ENCODE results near the gene LOXL3. TPM values are rescaled to one million over a fixed set of nuclear protein-coding genes. Genes with fewer than 3 reads are reported as not detected.

Gene LOXL3
- polyA plus RNA-seq, 1 of the 3 experiments (the other 2 are of a cell fraction): 47.9 TPM

DNA sequence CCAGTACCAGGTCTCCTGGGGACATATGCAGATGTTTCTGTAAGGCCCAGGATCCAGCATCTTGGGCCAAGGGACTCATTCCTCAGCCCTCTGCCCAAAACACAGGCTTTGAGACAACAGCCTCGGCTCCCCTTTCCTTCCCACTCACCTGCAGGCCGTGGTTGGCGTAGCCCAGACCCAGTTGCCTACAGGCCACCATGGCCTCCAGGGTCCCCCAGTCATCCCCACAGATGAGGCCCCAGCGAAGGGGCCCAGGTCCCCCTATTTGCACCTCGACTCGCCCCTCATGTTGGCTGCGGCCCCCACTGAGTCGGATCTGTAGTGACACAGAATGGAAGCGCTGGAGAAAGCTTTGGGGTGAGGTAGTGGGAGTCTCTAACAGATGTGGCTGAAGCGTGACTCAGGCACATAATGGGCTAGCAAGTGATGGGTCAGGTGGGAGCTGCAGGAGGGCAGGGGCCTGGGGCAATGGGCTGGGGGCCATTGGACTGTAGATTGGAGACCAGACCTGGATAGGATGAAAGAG, 18.2 kb downstream of the LOXL3 start:
- ChIA-PET POLR2A (interaction anchor here (0.7 kb wide), 1 partner anchor 9 kb away, joined by 3 read pairs; no protein-coding TSS in a partner anchor), CTCF (interaction anchor here (2.1 to 7.8 kb wide), 3 partner anchors 29 to 53 kb away, joined by 7 to 102 read pairs (median 71); partner anchors contain the start of genes CCDC142, PCGF1 and TTC31)
- WGBS (ENCODE audit: low lambda C conversion rate): 88% methylated on average over 8 of the region's 10 CpGs
- peaks cover 10 to 25% of the 10 kb centered on the region in 2 experiments for H3K36me3 ChIP-seq (replicated peaks in 1 of 2; ENCODE audit: control insufficient read depth in 1 of 2, insufficient read depth in 2 of 2, low read length in 1 of 2)
- H4K20me1 ChIP-seq (ENCODE audit: insufficient read depth): no peaks in the 10 kb centered on the region
- DNase-seq: no peak
- H3K4me1 ChIP-seq (ENCODE audit: control insufficient read depth in 1 of 2, insufficient read depth in 2 of 2, low read depth in 1 of 2, low read length in 1 of 2): peaks cover 8 to 12% of the 10 kb centered on the region in 2 experiments; a peak in 3 of 4 replicates
- H3K4me2 ChIP-seq: no peak overlapping the region
- TF ChIP-seq EP300 (IDR thresholded peaks at IDR 0.05; ENCODE audit: borderline replicate concordance in 1 of 2, low read depth in 1 of 2, low read length in 1 of 2): no peak
- TF ChIP-seq, protein P1, sequence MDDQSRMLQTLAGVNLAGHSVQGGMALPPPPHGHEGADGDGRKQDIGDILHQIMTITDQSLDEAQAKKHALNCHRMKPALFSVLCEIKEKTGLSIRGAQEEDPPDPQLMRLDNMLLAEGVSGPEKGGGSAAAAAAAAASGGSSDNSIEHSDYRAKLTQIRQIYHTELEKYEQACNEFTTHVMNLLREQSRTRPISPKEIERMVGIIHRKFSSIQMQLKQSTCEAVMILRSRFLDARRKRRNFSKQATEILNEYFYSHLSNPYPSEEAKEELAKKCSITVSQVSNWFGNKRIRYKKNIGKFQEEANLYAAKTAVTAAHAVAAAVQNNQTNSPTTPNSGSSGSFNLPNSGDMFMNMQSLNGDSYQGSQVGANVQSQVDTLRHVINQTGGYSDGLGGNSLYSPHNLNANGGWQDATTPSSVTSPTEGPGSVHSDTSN (IDR thresholded peaks at IDR 0.05): no peak
- TF ChIP-seq, protein P2, sequence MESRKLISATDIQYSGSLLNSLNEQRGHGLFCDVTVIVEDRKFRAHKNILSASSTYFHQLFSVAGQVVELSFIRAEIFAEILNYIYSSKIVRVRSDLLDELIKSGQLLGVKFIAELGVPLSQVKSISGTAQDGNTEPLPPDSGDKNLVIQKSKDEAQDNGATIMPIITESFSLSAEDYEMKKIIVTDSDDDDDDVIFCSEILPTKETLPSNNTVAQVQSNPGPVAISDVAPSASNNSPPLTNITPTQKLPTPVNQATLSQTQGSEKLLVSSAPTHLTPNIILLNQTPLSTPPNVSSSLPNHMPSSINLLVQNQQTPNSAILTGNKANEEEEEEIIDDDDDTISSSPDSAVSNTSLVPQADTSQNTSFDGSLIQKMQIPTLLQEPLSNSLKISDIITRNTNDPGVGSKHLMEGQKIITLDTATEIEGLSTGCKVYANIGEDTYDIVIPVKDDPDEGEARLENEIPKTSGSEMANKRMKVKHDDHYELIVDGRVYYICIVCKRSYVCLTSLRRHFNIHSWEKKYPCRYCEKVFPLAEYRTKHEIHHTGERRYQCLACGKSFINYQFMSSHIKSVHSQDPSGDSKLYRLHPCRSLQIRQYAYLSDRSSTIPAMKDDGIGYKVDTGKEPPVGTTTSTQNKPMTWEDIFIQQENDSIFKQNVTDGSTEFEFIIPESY (IDR thresholded peaks at IDR 0.05; ENCODE audit: borderline replicate concordance, low read depth): no peak
- no peak for TF ChIP-seq TAF1 (IDR thresholded peaks at IDR 0.05; ENCODE audit: borderline replicate concordance, low read depth, low read length)
- TF ChIP-seq ELF1 (IDR thresholded peaks at IDR 0.05): no peak
- TF ChIP-seq TCF12 (IDR thresholded peaks at IDR 0.05): no peak
- TF ChIP-seq FOXM1 (IDR thresholded peaks at IDR 0.05; ENCODE audit: low read depth): no peak
- TF ChIP-seq EZH2phosphoT487 (IDR thresholded peaks at IDR 0.05; ENCODE audit: borderline replicate concordance, low read depth): no peak
- TF ChIP-seq MEF2A (IDR thresholded peaks at IDR 0.05; ENCODE audit: borderline replicate concordance, low read depth): no peak
- no peak for TF ChIP-seq RAD21 (IDR thresholded peaks at IDR 0.05; ENCODE audit: low read length)
- no peak for TF ChIP-seq FOXJ3 (CRISPR knock-in tag; IDR thresholded peaks at IDR 0.05)
- TF ChIP-seq, protein P3, sequence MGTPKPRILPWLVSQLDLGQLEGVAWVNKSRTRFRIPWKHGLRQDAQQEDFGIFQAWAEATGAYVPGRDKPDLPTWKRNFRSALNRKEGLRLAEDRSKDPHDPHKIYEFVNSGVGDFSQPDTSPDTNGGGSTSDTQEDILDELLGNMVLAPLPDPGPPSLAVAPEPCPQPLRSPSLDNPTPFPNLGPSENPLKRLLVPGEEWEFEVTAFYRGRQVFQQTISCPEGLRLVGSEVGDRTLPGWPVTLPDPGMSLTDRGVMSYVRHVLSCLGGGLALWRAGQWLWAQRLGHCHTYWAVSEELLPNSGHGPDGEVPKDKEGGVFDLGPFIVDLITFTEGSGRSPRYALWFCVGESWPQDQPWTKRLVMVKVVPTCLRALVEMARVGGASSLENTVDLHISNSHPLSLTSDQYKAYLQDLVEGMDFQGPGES (IDR thresholded peaks at IDR 0.05; ENCODE audit: low read depth, low read length): no peak
- peaks cover 14% of the 10 kb centered on the region for H3K79me2 ChIP-seq (ENCODE audit: insufficient read depth)
- H3K27me3 ChIP-seq (ENCODE audit: insufficient read depth): no peaks in the 10 kb centered on the region
- H3K27ac ChIP-seq (ENCODE audit: low read depth in 2 of 2, low read length in 1 of 2): no peak overlapping the region
- H2AFZ ChIP-seq (ENCODE audit: low read depth): no peak overlapping the region
- no peaks in the 10 kb centered on the region for H3K9me3 ChIP-seq
- peaks cover 18% of the 10 kb centered on the region for H3F3A ChIP-seq (replicated peaks; ENCODE audit: insufficient read depth)
- H3K9me2 ChIP-seq: no peaks in the 10 kb centered on the region
- H3K9ac ChIP-seq: no peak overlapping the region
- H3K4me3 ChIP-seq (ENCODE audit: low read depth in 2 of 2, low read length in 1 of 2): no peak overlapping the region

DNA sequence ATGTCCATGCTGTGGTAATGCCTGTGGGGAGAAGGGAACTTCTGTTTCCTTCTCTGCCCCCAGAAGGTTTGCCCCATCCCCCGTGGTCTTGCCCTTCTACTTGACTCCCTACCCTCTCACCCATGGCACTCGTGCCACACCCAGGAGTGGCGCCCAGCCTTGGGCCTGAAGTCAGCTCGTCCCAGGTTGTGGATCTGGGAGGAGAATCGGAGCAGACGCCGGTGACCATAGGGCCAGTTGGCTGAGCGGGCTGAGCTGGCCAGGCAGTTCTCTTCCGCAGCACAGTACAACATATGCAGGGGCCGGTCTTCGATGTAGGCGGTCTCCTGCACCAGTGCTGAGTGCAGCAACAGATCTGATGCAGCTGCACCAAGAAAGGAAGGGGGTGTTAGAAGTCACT, 19.3 kb downstream of the LOXL3 start:
- ChIA-PET POLR2A (no interaction called here), CTCF (interaction anchor here (4.0 to 7.8 kb wide), 3 partner anchors 11 to 54 kb away, joined by 26 to 102 read pairs (median 71); partner anchors contain the start of genes CCDC142 and TTC31)
- 96% methylated on average over 3 of the region's 12 CpGs for WGBS (ENCODE audit: low lambda C conversion rate)
- peaks cover 18% of the 10 kb centered on the region for H3F3A ChIP-seq (replicated peaks; ENCODE audit: insufficient read depth)
- H3K27me3 ChIP-seq (ENCODE audit: insufficient read depth): no peaks in the 10 kb centered on the region
- H2AFZ ChIP-seq (ENCODE audit: low read depth): no peak overlapping the region
- no peaks in the 10 kb centered on the region for H3K9me3 ChIP-seq
- no peak overlapping the region for H3K9ac ChIP-seq
- H3K36me3 ChIP-seq (replicated peaks in 1 of 2; ENCODE audit: control insufficient read depth in 1 of 2, insufficient read depth in 2 of 2, low read length in 1 of 2): peaks cover 10 to 25% of the 10 kb centered on the region in 2 experiments
- H3K4me2 ChIP-seq: no peak overlapping the region
- H4K20me1 ChIP-seq (ENCODE audit: insufficient read depth): no peaks in the 10 kb centered on the region
- no peak overlapping the region; a peak in 1 of 4 replicates for H3K27ac ChIP-seq (ENCODE audit: low read depth in 2 of 2, low read length in 1 of 2)
- H3K79me2 ChIP-seq (ENCODE audit: insufficient read depth): peaks cover 23% of the 10 kb centered on the region
- no peak for DNase-seq
- no peak overlapping the region for H3K4me3 ChIP-seq (ENCODE audit: low read depth in 2 of 2, low read length in 1 of 2)
- peaks cover 8 to 12% of the 10 kb centered on the region in 2 experiments; a peak in 3 of 4 replicates for H3K4me1 ChIP-seq (ENCODE audit: control insufficient read depth in 1 of 2, insufficient read depth in 2 of 2, low read depth in 1 of 2, low read length in 1 of 2)
- no peaks in the 10 kb centered on the region for H3K9me2 ChIP-seq
- TF ChIP-seq, protein P3 (IDR thresholded peaks at IDR 0.05; ENCODE audit: low read depth, low read length): no peak
- TF ChIP-seq POLR2AphosphoS5 (IDR thresholded peaks at IDR 0.05; ENCODE audit: low read depth, low read length): peak; percentile 34; the same call in 1 of the 2 replicates
